Measurements from ENCODE around the gene S100A14.

- TF ChIP-seq, protein P1, sequence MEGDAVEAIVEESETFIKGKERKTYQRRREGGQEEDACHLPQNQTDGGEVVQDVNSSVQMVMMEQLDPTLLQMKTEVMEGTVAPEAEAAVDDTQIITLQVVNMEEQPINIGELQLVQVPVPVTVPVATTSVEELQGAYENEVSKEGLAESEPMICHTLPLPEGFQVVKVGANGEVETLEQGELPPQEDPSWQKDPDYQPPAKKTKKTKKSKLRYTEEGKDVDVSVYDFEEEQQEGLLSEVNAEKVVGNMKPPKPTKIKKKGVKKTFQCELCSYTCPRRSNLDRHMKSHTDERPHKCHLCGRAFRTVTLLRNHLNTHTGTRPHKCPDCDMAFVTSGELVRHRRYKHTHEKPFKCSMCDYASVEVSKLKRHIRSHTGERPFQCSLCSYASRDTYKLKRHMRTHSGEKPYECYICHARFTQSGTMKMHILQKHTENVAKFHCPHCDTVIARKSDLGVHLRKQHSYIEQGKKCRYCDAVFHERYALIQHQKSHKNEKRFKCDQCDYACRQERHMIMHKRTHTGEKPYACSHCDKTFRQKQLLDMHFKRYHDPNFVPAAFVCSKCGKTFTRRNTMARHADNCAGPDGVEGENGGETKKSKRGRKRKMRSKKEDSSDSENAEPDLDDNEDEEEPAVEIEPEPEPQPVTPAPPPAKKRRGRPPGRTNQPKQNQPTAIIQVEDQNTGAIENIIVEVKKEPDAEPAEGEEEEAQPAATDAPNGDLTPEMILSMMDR (IDR thresholded peaks at IDR 0.05), result no peak
- TF ChIP-seq POLR2A (IDR thresholded peaks at IDR 0.05), result no peak
Observed at GRCh38 chr1:153651771-153652170, 35.6 kb upstream of the S100A14 start.

Measured in prostate gland (tissue), 2 donors.